ENCODE data around the gene RPN2. TPM values are rescaled to one million over a fixed set of nuclear protein-coding genes. Genes with fewer than 3 reads are reported as not detected.

Gene RPN2
- total and polyA plus RNA-seq, 2 donors (not counting 3 experiments of a cell fraction or from before 2014, with no cell fraction given): 283 to 530 TPM

- FAIRE-seq: no peak
Observed at GRCh38 chr20:37273988-37274387, 94.9 kb downstream of the RPN2 start.

More at GRCh38 chr20:37273988-37274387, 94.9 kb downstream of the RPN2 start:
- no peak overlapping the region for H2AFZ ChIP-seq (ENCODE audit: low read depth, low read length)
- POLR2A ChIA-PET: no interaction called here
- H4K20me1 ChIP-seq (replicated peaks; ENCODE audit: control insufficient read depth, extremely low read depth, insufficient read depth, low read length): no peaks in the 10 kb centered on the region
- no TSS peak for BruUV-seq (replicated peaks)
- no peak for TF ChIP-seq POLR2A (IDR thresholded peaks at IDR 0.05; ENCODE audit: low read depth, low read length)
- no peak for TF ChIP-seq JUN (IDR thresholded peaks at IDR 0.05; ENCODE audit: borderline replicate concordance, insufficient read depth, insufficient read length, low read depth)
- TF ChIP-seq POLR2AphosphoS5 (IDR thresholded peaks at IDR 0.05; ENCODE audit: insufficient read depth, low read depth, low read length): no peak
- TF ChIP-seq MYC (IDR thresholded peaks at IDR 0.05; ENCODE audit: low read depth, low read length): no peak
- TF ChIP-seq CTCF (IDR thresholded peaks at IDR 0.05; ENCODE audit: extremely low read depth in 1 of 2, insufficient read depth in 1 of 2, low read depth in 1 of 2, low read length in 2 of 2): no peak
- no peak for TF ChIP-seq GATA2 (IDR thresholded peaks at IDR 0.05; ENCODE audit: insufficient read depth, insufficient read length, low read depth, low read length)
- no peak for TF ChIP-seq FOS (IDR thresholded peaks at IDR 0.05; ENCODE audit: borderline replicate concordance, insufficient read depth, low read length)
- TF ChIP-seq MAX (IDR thresholded peaks at IDR 0.05; ENCODE audit: insufficient read depth, insufficient read length): no peak
- TF ChIP-seq EZH2 (IDR thresholded peaks at IDR 0.05; ENCODE audit: borderline replicate concordance, low read depth, low read length, severe bottlenecking): no peak
- no peak overlapping the region for H3K27ac ChIP-seq (ENCODE audit: insufficient read depth, low read depth, low read length)
- no peaks in the 10 kb centered on the region for H3K27me3 ChIP-seq (ENCODE audit: control insufficient read depth in 2 of 2, insufficient read depth in 2 of 2, low read length in 2 of 2)
- intact Hi-C loops (cut with micrococcal nuclease) (no loop called here), dilution Hi-C loops (cut with MboI; ENCODE audit: extremely low pct_ligation_motif_present, low sequenced_read_pairs) (loop anchor here (25.0 kb wide), 1 partner anchor 238 kb away; the partner anchor contains the start of gene NNAT)
- H3K4me3 ChIP-seq (replicated peaks in 1 of 3; ENCODE audit: insufficient read depth in 1 of 3, low read depth in 1 of 3, low read length in 3 of 3): no peak overlapping the region
- no peak overlapping the region for H3K4me2 ChIP-seq (ENCODE audit: insufficient read depth, low read length)
- peaks cover 9% of the 10 kb centered on the region for H3K4me1 ChIP-seq (ENCODE audit: control insufficient read depth, extremely low read depth, insufficient read depth, low read length)
- no peaks in the 10 kb centered on the region for H3K9me1 ChIP-seq (replicated peaks; ENCODE audit: control insufficient read depth, extremely low read depth, insufficient read depth, low read length)
- CTCF ChIA-PET: interaction anchor here (1.9 kb wide), 1 partner anchor 270 kb away, joined by 5 read pairs; no protein-coding TSS in a partner anchor
- no peak for DNase-seq (ENCODE audit: low read depth, low spot score)
- no peaks in the 10 kb centered on the region for H3K9me3 ChIP-seq (replicated peaks; ENCODE audit: control insufficient read depth, insufficient read depth, low read length)
- no peaks in the 10 kb centered on the region for H3K36me3 ChIP-seq (ENCODE audit: control insufficient read depth in 2 of 2, extremely low read depth in 1 of 2, insufficient read depth in 2 of 2, low read length in 2 of 2)
- H3K9ac ChIP-seq (replicated peaks; ENCODE audit: extremely low read depth, insufficient read depth, low read length): no peak overlapping the region
- H3K79me2 ChIP-seq (ENCODE audit: control insufficient read depth, insufficient read depth, low read length): no peaks in the 10 kb centered on the region
